GM18870 (cell line): ENCODE results near the gene RABL6.

ENCODE experiments used
- ATAC-seq: cut with Tn5 transposase; IDR thresholded peaks from one replicate; pipeline ENCODE4 v1.9.1; 2021; ENCODE audit warnings: moderate library complexity; ENCODE audit not compliant: unreplicated experiment

RABL6 gene

DNA sequence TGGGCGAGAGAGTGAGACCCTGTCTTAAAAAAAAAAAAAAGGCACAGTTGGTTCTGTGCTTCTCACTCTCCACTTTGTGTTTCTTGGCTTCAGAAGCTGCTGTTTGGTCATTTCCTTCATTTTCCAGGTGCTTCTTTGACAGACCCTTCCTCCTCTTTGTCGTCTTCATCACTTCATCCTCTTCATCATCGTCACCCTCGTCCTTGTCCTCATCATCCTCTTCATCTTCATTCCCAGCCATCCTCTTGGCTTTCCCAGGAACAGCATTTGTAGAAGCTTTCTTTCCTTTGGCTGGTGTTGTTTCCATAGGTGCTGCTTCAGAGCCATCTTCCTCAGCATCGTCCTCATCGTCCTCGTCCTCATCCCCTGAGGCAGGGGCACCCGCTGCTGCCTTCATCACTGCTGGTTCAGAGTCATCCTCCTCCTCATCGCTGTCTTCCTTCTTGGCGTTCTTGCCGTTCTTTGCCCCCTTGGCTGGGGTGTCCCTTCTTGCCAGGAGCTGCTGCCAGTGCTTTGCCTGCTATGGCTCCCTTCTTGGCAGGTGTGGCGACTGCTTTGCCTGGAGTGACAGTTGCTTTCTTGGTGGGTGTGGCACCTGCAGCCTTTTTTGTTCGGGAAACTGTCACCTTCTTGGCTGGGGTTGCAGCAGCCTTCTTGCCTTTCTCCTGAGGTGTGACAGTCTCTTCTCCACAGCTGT, 7.1 kb downstream of the RABL6 start:
- no peak for ATAC-seq

DNA sequence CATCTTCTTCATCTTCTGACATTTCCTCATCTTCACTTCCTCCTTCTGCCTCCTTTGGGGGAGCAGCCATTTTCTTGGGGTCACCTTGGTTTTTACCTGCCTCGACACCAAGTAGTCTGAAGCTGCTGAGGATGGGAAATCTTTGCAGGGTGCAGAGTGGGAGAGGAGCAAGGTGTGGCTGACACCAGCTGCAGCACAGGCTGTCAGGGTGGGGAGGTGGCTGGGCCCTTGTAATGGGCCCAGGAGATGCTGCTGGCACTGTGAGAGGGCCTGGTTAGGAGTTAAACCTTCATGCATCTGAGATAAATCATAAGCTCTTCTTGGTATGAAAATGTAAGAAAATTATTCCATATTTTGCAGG, 7.7 kb downstream of the RABL6 start:
- no peak for ATAC-seq

DNA sequence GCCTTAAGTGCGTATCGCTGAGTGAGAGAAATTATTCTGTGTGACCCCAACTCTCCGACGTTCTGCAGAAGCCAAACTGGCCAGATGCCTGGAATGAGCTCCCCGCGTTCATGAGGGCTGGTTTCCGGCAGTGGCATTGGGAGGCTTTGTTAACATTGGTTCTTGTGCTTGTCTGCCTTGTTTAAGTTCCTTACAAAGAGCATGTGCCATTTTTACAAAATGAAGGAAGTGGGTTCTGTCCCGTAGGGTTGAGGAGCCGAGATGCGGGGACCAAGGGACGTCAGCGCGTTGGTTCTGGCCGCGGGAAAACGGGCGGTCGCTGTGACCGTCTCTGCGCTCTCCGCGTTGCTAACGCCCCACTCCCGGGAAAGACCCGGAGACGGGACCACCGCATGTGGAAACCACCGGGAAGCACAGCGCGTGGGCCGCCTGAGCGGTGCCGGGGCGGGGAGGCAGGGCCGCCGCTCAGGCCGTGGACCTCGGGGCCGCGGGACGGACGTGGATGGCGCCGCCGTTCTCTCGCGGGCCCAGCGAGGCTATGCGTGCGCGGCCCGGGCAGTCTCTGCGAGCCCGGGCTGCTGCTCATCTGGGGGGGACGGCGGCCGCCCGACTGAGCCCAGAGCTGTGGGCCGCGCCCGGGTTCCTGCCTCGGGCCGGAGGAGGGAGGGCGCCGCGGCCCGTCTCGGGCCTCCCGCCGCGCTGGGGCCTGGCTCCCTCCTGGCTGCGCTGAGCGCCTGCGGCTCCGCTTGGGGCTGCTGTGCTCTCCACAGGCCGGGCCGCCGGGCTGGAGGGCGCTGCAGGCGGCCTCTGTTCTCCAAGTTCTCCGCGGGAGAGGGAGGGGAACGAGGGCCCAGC, 13.4 kb downstream of the RABL6 start:
- no peak for ATAC-seq

DNA sequence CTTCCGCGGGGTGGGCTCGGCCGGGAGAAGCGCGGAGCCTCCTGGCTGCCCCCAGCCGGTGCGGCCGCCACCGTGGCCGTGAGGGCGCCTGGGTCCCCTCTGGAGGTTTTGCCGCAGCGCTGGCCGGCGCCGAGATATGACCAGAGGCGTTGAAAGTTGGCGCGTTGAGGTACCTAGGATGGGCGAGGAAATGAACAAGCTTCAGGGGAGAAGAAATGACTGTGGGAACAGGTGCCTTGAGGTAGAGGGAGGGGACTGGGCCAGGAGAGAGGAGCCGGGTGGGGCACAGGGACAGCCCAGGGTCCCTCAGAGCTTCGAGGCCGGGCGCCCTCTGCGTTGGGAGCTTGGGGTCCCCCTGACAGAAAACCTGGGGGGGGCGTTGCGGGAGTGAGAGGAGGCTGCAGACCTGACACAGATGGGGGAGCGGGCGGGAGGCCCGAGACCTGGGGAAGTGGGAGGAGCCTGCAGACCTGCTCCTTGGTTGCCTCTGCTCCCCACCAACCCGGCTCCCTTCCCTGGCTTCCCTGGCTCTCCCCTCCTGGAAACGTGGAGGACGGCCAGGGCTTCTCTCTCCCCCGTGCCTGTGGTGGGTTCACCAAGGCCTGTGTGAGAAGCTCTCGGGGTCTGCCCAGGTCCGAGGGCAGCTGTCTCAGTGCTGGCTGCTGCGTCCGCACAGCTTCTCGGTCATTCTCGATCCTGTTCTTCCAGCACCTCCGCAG, 14.2 kb downstream of the RABL6 start:
- no peak for ATAC-seq

DNA sequence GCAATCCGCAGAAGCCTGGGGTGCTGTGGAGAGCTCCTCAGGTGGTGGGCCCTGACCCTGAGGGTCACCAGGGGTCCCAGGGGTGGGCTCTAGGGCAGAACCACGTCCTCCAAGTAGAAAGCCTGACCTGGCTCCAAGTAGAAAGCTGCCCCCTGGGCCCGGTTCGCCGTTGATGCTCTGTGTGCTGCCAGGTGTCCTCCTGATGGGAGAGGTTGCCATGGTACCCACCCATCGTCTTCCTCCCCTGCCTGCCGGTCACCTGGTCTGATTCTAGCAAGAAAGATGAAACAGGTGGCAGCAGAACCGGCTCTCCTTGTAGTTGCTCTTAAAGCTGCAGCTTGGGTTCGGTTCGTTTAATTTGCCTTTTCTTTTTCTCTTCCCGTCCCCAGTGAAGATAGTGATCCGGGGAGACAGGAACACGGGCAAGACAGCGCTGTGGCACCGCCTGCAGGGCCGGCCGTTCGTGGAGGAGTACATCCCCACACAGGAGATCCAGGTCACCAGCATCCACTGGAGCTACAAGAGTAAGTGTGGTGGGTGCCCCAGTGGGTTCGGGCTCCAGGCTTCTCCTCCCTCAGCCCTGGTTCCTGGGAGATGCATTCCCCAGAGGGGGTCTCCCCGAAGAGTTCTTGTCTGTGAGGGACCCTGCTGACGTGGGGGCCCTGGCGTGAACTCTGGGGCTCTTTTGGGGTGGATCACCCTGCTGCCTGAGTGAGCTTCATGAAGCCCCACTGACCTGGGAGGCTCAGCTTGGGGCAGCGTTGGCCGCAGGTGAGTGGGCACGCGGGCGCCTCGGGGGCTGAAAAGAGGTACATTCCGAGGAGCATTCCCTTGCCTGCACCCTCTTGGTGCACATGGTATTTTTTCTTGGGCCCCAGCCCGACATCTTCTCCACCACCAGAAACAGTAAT, 15.6 kb downstream of the RABL6 start:
- ATAC-seq, result no peak

DNA sequence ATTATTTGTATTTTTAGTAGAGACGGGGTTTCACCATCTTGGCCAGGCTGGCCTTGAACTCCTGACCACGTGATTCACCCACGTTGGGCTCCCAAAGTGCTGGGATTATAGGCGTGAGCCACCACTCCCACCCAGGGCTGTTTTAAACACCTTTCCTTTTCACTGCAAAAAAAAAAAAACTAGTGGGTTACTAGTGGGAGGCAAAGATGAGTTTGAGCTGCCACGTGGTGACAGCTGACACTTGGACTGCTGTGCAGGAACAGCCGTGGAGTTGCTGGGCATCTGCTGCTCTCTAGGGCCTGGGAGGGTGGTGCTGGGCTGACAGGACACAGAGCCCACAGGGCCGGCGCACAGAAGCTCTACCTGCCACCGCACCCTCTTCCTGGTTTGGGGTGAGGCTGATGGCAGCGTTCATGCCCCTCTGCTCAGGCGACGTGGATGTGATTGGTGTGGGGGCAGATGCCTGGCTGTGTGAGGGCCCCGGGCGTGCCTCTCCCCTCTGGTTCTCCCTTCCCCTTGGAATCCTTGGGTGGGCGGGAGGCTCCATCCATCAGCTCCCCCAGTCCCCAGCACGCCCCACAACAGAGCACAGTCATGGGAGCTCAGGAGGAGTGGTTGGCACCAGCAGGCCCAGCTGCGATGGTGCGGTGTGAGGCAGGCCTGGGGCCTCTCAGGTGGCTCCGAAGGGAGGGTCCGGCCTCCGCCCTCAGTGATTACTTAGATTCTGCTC, 16.9 kb downstream of the RABL6 start:
- no peak for ATAC-seq

DNA sequence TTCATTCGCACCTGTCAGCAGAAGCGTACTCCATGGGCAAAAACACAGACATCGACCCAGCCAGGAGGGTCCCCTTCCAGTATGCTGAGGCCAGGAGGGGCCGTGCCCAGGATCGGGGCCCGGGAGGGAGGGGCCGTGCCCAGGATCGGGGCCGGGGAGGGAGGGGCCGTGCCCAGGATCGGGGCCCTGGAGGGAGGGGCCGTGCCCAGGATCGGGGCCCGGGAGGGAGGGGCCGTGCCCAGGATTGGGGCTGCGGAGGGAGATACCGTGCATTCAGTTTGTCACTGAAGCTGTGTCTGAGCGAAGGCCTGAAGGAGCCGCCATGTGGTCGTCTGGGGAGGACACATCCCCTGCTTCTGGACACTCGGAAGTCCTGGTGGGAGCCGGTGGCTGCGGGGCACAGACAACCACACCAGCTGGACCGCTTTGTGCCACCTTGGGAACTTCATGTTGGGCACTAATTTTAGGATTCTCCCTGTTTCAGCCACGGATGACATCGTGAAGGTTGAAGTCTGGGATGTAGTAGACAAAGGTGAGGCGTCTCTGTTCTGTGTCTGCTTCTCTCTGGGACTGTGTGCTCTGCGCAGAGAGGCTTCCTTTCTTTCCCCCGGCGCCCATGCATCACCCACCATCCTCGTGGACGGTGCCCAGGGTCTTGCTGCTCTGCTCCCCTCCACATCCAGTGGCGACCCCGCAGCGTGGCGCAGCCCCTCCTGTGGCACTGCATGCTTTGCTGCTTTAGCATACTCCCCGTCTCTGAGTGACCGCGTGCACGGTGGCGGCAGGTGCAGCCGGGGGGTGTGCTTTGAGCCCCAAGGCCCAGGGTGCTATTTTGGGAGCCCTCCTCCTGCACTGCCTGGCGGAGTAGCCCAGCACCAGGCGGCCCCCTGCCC, 17.8 kb downstream of the RABL6 start:
- no peak for ATAC-seq

DNA sequence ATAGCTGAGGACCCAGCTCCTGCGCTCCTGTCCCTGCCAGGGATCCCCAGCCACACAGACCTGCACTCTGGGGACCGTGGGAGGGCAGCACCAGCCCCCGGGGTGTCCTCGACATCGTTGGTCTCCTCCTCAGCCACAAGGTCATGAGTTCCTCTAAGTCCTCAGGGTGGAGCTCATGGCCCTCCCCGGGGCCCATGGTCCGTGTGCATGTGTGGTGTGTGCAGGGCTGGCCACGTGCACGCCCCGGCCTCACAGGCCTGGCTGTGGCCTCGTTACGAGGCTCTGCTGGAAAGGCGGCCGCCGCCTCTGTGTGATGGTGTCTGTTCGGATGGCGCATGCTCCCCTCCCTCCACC, 18.4 kb downstream of the RABL6 start:
- ATAC-seq, result no peak

DNA sequence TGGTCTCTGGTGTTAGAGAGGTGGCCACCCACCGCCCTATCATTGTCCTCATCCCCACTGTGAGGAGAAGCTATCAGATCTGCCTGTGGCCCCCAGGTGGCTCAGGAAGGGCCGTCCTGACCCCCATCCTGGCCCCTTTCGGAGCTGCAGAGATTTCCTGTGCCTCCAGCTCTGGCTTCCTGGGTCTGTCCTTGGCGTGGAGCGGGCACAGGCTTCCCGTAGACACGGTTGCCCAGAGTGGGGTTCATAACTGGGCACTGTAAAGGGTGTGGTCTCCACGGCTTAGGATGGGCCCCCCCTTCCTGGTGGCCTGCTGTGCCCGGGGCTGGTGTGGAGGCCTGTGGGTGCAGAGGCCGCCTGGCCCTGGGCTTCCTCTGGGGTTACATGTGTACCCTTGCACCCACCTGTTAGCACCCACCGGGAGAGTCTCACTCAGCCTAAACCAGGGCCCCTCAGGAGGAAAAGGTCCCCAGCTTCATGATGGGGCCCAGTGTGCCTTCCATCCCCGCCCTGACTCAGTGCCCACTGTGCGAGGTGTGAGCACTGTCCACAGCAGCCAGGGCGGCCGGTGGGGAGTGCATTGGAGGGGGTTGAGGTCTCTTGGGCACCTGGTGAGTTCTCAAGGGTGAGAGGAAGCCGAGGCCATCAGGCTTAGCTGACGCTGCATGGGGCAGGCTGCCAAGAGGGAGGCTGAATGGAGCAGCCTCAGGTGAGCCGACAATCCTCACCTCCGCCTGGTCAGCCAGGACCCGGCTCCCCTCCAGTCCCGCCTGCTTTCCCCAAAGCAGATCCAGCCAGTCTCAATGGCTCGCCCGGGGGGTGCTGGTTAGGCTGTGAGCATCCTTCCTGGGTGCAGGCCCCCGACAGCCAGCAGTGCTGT, 19.2 kb downstream of the RABL6 start:
- ATAC-seq, result no peak

DNA sequence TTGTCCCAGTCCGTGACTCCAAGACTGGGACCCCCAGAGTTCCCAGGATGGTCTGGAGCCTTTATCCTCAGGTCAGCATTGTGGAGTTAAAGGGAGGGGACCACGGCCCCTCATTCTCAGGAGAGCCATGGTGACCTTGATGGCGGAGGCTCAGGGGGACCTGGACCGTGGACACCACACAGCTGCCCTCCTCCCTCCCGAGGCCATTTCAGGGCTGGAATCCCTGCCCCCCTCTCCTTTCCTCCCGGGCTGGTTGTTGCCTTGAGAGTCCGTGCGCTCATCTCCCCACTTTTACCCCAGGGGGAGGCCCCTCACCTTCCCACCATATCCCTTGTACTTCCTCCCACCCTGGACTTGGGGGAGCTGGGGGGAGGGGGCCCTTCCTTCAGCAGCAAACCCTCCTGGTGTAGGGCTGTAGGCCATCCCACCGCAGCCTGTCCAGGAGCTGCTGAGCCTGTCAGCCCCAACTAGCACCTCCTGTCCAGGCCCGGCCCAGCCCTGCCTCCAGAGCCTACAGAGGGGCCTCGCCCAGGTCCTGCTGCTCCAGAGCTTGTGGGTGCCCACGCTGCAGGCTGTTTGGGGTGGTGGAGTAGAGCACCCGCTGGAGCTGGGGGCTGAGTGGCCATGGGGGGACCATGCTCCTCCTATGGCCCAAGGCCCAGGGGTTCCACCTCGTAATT, 20.2 kb downstream of the RABL6 start:
- ATAC-seq, result no peak

DNA sequence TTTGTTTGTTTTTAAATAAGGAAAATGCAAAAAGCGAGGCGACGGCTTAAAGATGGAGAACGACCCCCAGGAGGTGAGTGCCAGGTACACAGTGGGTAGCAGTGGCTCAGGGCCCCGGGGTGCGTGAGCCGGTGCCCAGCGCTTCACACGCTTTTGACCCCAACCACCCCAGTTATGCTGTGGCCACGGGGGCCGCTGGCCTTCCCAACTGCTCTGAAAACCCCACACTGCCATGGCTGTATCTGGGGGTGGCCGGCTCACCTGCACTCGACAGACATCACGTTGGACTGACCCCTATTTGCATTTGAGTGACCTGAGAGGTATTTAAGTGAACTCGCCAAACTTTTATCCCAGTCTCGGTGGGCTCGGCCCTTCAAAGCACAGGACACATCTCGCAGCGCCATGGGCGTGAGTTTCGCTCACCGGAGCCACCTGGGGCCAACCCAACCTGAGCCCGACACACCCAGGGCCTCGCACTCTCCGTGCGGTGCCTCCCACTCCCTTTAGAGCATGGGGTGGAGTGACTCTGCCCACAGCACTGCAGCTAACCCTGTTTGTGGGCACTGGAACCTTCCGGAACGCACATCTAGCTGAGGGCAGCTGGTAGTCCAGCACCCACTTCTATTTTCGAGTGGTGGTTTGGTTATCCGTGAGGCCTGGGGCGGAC, 20.9 kb downstream of the RABL6 start:
- ATAC-seq, result no peak

DNA sequence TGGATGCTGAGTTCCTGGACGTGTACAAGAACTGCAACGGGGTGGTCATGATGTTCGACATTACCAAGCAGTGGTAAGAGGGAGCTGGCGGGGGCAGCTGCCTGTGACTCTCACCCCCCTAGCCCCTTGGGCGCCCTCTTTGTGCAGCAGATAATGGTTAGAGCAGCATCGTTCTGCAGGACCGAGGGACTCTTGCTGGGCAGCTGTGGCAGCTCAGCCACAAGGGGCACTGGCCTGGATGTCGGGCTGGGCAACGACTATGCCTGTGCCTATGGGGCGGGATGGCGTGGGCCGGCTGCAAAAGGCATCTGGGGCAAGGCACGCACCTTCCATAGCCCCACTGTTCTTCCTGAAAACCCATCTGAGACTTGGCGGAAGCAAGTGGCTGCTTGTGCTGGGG, 21.7 kb downstream of the RABL6 start:
- ATAC-seq, result no peak

DNA sequence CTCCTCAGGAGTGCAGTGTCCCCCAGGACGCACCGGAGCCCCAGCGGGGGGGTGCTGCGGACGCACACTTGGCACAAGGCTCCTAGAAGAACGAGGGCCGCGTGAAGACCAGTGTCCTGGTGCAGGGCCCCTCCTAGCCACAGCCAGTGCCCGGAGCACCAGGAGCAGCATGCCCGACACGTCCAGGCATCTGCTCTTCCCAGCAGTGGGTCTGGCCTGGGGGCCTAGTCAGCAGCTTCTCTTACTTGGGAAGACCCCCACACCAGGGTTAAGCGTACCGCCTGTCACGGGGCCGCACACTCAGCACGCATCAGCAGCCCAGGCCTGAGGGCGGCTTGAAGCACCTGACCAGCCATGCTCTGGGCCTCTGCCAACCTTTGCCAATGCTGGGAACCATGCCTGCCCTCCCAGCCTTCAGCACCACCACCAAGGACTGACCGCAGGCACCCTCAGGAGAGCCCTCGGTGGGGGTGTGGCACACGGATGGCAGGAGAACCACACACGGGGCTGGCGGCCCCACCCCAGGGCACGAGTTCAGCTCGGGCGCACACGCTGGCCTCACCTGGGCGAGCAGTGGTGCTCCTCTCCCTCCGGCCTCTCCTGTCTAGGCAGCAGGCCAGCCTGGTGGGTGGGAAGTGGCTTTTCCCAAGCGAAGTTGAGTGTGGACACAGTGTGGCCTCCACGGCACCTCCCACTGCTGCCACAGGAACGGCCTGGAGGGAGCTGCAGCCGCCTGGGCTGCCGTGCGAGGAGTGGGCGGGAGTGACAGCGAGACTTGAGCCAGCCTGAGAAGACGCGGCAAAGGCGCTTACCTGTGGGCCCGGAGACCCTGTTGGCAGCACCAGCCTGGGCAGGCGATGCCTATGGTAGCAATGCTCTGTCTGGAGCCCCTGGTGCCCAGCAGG, 22.5 kb downstream of the RABL6 start:
- no peak for ATAC-seq

DNA sequence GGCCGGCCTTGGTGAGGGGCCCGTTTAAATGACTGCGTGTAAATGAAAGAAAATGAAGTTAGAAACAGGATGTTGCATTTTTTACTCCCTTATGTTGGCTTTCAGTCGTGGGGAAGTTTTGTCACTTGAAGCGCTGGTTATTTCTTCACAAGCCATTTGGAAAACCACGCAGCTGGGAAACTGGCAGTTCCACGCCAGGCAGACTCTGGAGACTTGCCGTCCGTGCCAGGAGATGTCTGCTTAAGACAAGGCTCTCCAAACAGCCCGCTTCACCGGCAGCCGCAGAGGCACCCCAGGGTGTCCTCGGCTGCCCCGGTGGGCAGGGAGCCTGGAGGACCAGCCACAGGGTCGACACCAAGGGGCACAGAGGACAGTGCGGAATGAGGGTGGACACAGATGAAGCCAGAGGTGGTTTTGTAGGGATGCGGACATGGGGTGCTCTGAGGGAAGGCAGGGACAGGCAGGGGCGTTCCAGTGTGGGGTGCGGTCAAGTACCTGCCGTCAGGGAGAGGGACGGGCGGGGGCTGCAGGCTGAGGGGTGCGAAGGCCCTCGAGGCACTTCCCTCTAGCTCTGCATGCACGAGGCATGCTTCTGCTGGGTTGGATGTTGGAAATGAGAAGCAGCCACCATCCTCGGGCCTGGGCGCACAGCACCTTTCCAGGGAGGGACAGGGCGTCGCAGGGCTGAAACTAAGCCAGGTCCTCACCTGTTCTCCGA, 23.4 kb downstream of the RABL6 start:
- no peak for ATAC-seq

DNA sequence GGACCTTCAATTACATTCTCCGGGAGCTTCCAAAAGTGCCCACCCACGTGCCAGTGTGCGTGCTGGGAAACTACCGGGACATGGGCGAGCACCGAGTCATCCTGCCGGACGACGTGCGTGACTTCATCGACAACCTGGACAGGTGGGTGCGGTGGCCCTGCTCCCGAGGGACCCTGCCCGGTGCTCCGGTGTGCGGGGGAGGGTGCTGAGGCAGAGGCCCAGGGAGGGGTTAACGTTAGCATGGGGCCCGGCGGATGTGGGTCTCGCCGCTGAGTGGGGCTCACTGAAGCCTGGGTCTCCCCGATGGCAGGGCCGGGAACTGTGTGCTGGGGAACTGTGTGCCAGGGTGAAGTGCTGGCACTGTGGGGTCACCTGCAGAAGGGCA, 24.0 kb downstream of the RABL6 start:
- no peak for ATAC-seq

DNA sequence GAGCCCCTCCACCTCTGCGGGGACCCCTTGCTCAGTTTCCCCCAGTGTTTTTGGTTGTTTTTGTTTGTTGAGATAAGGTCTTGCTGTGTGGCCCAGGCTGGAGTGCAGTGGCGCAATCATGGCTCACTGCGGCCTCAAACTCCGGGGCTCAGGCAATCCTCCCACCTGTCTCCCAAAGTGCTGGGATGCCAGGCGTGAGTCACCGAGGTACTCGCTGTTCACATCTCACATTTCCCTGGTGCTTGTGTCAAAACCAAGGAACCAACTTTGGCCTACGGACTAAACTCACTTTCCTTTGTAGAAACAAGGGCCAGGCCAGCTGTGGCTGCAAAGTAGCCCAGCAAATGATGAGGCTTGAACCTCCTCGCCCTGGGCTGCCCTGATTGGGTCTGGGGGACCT, 24.8 kb downstream of the RABL6 start:
- no peak for ATAC-seq
